OCI-LY7 (cell line): ENCODE results near the gene NAALADL2. TPM values are rescaled to one million over a fixed set of nuclear protein-coding genes. Genes with fewer than 3 reads are reported as not detected.
"Not testable (repeated sequence)": the region's sequence is repeated elsewhere in the genome, so short reads cannot be mapped to it uniquely, and the experiment has no call there.

Experiments
- BruUV-seq: library from RNA; stranded (reverse); fragments of 400-500 nt; replicated peaks from 2 replicates; lab custom pipeline; 2021; lab: Mats Ljungman, UMichigan
- CTCF ChIA-PET: fragments of 300-600 bp; sonication (Branson Sonifier 250); formaldehyde crosslinking; loops from one replicate; lab custom pipeline; 2022; ENCODE audit warnings: antibody characterized with exemption; ENCODE audit not compliant: unreplicated experiment; lab: Charles Lee
- POLR2A ChIA-PET: fragments of 300-600 bp; sonication (Branson Sonifier 250); formaldehyde crosslinking; loops from one replicate; lab custom pipeline; 2022; ENCODE audit warnings: antibody characterized with exemption; lab: Charles Lee
- DNase-seq: peaks from one replicate; pipeline ENCODE4 v3.0.0-alpha.2; 2015; ENCODE audit warnings: low spot score
- H2AFZ ChIP-seq: fragments of 200-600 bp; sonication (generic), shearing (Covaris generic); 2 replicates; pipeline ENCODE4 v1.6.1; 2014; ENCODE audit warnings: mild to moderate bottlenecking, antibody characterized with exemption, low read length, moderate library complexity
- H3K27ac ChIP-seq: fragments of 200-600 bp; sonication (generic); 2 replicates; pipeline ENCODE4 v1.5.1; 2014; ENCODE audit warnings: mixed run types, low read depth, mild to moderate bottlenecking, moderate library complexity, low read length, inconsistent platforms; ENCODE audit not compliant: poor library complexity, severe bottlenecking
- H3K36me3 ChIP-seq: fragments of 200-600 bp; sonication (generic); 2 replicates; pipeline ENCODE4 v1.6.1; 2014; ENCODE audit warnings: mild to moderate bottlenecking, antibody characterized with exemption, low read length, moderate library complexity, mixed read lengths; ENCODE audit not compliant: insufficient read depth
- H3K4me1 ChIP-seq: fragments of 200-600 bp; sonication (generic); 2 replicates; pipeline ENCODE4 v1.5.1; 2014; ENCODE audit warnings: mild to moderate bottlenecking, low read length; ENCODE audit not compliant: insufficient read depth, poor library complexity, severe bottlenecking
- H3K4me2 ChIP-seq: fragments of 200-600 bp; sonication (generic); 2 replicates; pipeline ENCODE4 v1.6.1; 2014; ENCODE audit warnings: mild to moderate bottlenecking, low read length
- H3K4me3 ChIP-seq: fragments of 200-600 bp; sonication (generic); 2 replicates; pipeline ENCODE4 v1.5.1; 2014; ENCODE audit warnings: mild to moderate bottlenecking, low read depth, low read length; ENCODE audit not compliant: poor library complexity, severe bottlenecking
- H3K79me2 ChIP-seq: fragments of 200-600 bp; sonication (generic); 2 replicates; pipeline ENCODE4 v1.6.1; 2016; ENCODE audit warnings: low read depth, mild to moderate bottlenecking, low read length, moderate library complexity, mixed read lengths; ENCODE audit not compliant: insufficient read depth
- H3K9me2 ChIP-seq: fragments of 200-600 bp; sonication (generic); 2 replicates; pipeline ENCODE4 v1.6.1; 2016; ENCODE audit warnings: mild to moderate bottlenecking, low read length, mixed read lengths; ENCODE audit not compliant: insufficient read depth
- H3K9me3 ChIP-seq: fragments of 200-600 bp; sonication (generic); 2 replicates; pipeline ENCODE4 v1.6.1; 2014; ENCODE audit warnings: mild to moderate bottlenecking, mixed run types, low read length, mixed read lengths
- H4K20me1 ChIP-seq: fragments of 200-600 bp; sonication (generic); 2 replicates; pipeline ENCODE4 v1.6.1; 2014; ENCODE audit warnings: mild to moderate bottlenecking, antibody characterized with exemption, low read length, moderate library complexity, mixed read lengths; ENCODE audit not compliant: insufficient read depth
- EZH2phosphoT487 ChIP-seq: fragments of 200-600 bp; sonication (generic); IDR thresholded peaks from 2 replicates; pipeline ENCODE4 v1.6.1; 2018; ENCODE audit warnings: low read depth, borderline replicate concordance, mild to moderate bottlenecking, mixed run types, antibody characterized with exemption, low read length, moderate library complexity, mixed read lengths
- intact Hi-C: fragments of 100-400 bp; cut with micrococcal nuclease; formaldehyde crosslinking; loops from one replicate; pipeline ENCODE4 v1.10.0; 2022; ENCODE audit not compliant: unreplicated experiment
- total RNA-seq, 2 experiments: library from RNA; depleted of rRNA in 1 of 2; stranded (reverse); fragments of >200 nt in 1 of 2; shearing (Covaris generic) in 1 of 2; gene quantifications; 2 replicates each; pipeline ENCODE4 v1.2.3, GENCODE V29; 2014 to 2022
- TF ChIP-seq, protein P1 (sequence below): fragments of 200-600 bp; sonication (generic); conservative IDR thresholded peaks from 2 replicates; pipeline ENCODE4 v1.5.1; 2014; ENCODE audit warnings: mild to moderate bottlenecking, antibody characterized with exemption, low read length, moderate library complexity, mixed read lengths

The NAALADL2 gene
- total RNA-seq, 2 experiments from 2014 or later: 0.25 to 0.70 TPM

DNA sequence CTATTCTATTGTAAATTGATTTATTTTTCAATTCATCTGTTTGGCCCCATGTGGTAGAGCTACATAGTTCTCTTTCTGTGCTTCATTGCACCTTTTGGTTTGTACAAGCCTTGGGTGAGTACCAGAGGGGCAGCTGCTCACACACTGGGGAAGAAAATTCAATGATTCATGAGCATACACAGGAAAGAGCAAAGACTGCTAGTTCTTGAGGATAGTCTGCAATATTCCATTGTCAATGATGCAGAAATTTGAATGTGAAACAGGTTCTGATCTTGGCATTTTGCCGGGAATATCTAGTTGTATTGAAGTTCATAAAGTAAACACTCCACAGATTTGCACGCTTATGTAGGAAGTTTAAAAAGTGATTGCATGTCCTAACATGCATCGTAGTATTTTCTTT lies 304.6 kb downstream of the NAALADL2 start:
- H4K20me1 ChIP-seq: no peaks in the 10 kb centered on the region
- BruUV-seq: no TSS peak
- H3K36me3 ChIP-seq: no peaks in the 10 kb centered on the region
- H2AFZ ChIP-seq: no peak overlapping the region
- H3K9me2 ChIP-seq: no peaks in the 10 kb centered on the region
- ChIA-PET CTCF (no interaction called here), POLR2A (interaction anchor here (0.6 kb wide), 1 partner anchor 16 kb away, joined by 3 read pairs; no protein-coding TSS in a partner anchor)
- no peak for DNase-seq
- intact Hi-C loops: no loop called here
- H3K4me2 ChIP-seq: no peak overlapping the region
- no peak overlapping the region for H3K4me3 ChIP-seq
- no peaks in the 10 kb centered on the region for H3K9me3 ChIP-seq
- TF ChIP-seq, protein P1, sequence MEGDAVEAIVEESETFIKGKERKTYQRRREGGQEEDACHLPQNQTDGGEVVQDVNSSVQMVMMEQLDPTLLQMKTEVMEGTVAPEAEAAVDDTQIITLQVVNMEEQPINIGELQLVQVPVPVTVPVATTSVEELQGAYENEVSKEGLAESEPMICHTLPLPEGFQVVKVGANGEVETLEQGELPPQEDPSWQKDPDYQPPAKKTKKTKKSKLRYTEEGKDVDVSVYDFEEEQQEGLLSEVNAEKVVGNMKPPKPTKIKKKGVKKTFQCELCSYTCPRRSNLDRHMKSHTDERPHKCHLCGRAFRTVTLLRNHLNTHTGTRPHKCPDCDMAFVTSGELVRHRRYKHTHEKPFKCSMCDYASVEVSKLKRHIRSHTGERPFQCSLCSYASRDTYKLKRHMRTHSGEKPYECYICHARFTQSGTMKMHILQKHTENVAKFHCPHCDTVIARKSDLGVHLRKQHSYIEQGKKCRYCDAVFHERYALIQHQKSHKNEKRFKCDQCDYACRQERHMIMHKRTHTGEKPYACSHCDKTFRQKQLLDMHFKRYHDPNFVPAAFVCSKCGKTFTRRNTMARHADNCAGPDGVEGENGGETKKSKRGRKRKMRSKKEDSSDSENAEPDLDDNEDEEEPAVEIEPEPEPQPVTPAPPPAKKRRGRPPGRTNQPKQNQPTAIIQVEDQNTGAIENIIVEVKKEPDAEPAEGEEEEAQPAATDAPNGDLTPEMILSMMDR: no peak
- TF ChIP-seq EZH2phosphoT487: no peak
- H3K4me1 ChIP-seq: no peaks in the 10 kb centered on the region
- H3K79me2 ChIP-seq: no peaks in the 10 kb centered on the region
- no peak overlapping the region for H3K27ac ChIP-seq

DNA sequence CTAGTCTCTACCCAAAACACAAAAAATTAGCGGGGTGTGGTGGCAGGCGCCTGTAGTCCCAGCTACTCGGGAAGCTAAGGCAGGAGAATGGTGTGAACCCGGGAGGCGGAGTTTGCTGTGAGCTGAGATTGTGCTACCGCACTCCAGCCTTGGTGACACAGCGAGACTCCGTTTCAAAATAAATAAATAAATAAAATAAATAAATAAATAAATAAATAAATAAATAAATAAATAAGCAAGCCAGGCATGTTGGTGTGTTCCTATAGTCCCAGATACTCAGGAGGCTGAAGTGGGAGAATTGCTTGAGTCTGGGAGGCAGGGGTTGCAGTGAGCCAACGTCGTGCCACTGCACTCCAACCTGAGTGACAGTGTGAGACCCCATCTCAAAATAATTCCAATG lies 314.0 kb downstream of the NAALADL2 start:
- DNase-seq, intact Hi-C loops, H3K4me2 ChIP-seq, BruUV-seq, H3K9me3 ChIP-seq, H3K4me3 ChIP-seq, CTCF ChIA-PET, H3K79me2 ChIP-seq, H3K9me2 ChIP-seq, H4K20me1 ChIP-seq, H3K36me3 ChIP-seq, H2AFZ ChIP-seq, H3K4me1 ChIP-seq, H3K27ac ChIP-seq: not testable (repeated sequence)
- POLR2A ChIA-PET: interaction anchor here (0.5 kb wide), 1 partner anchor 9 kb away, joined by 3 read pairs; no protein-coding TSS in a partner anchor

DNA sequence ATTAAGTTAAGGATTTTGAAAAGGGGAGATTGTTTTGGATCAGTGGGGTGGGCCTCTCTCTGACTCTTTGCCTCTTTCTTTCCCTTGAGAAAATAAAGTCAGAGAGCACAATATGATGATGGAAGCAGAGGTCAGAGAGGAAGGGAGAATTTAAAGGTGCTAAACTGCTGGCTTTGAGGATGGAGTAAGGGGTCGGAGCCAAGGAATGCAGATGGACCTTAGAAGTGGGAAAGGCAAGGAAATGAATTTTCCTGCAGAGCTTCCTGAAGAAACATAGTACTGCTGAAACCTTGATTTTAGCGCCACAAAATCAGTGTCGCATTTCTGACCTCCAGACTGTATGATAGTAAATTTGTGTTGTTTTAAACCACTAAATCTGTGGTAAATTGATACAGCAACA lies 317.4 kb downstream of the NAALADL2 start:
- Histone ChIP-seq H3K79me2 (no peaks in the 10 kb centered on the region), H4K20me1 (no peaks in the 10 kb centered on the region), H3K9me2 (no peaks in the 10 kb centered on the region), H2AFZ (no peak overlapping the region), H3K36me3 (no peaks in the 10 kb centered on the region), H3K9me3 (no peaks in the 10 kb centered on the region), H3K4me3 (no peak overlapping the region), H3K4me2 (no peak overlapping the region), H3K27ac (no peak overlapping the region), H3K4me1 (no peaks in the 10 kb centered on the region)
- BruUV-seq: no TSS peak
- POLR2A ChIA-PET: interaction anchor here (1.4 kb wide), 1 partner anchor 9 kb away, joined by 3 read pairs; no protein-coding TSS in a partner anchor
- CTCF ChIA-PET: no interaction called here
- TF ChIP-seq, protein P1: no peak
- no peak for TF ChIP-seq EZH2phosphoT487
- intact Hi-C loops: no loop called here
- DNase-seq: no peak
